Measurements from ENCODE around the gene PTPRA.

The PTPRA gene

DNA sequence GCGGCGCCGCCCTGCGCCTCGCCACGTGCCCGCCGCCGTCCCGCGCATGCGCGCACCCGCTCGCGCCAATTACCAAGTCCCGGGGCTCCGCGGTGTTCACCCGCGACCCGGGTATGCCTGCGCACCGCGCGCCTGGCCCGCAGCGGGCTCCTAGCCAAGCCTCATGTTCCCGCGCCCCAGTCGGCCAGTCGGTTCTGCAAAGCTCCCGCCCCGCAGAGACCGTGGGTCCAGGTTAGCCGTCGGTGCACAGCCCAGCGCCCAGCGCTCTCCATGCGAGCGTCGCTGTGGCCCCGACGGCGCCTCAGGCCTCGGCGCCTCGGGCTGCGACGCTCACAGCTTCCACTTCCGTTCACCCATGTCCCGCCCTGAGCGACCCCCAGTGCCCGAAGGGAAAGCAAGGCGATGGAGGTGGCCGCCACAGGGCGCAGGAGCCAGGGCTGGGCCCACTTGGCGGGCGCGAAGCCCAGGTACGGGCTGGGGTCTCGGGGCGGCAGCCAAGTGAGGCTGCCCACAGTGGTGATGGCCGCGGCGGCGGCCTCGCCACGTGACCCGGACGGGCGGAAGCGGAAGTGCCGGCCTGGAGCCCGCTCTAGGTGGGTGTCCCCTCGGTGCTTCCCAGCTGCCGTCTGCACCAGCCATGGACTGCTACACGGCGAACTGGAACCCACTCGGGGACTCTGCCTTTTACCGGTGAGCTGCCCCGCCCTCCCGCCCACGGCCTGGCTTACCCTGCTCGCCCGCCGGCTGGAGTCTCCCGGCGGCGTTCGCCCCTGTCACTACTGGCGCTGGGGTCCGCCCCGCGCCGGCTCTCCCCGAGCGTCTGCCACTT is 32.9 kb upstream of the PTPRA start, which contains the start of the genes PCED1A and VPS16:
PCED1A (minus strand) TSS at position 518 of the 829 bp plus-strand sequence. CDS start 743 bp downstream, outside the sequence.
VPS16 (plus strand) TSS at position 608 of the 829 bp plus-strand sequence; CDS start at position 638, 30 bp downstream.
- peak; percentile 99 for ATAC-seq
- TF ChIP-seq TCF4 (CRISPR knock-in tag; IDR thresholded peaks at IDR 0.05; ENCODE audit: borderline replicate concordance): no peak
- no peak for TF ChIP-seq ZNF8 (CRISPR knock-in tag; IDR thresholded peaks at IDR 0.05)
- no peak for TF ChIP-seq GLIS3 (CRISPR knock-in tag; IDR thresholded peaks at IDR 0.05)
- TF ChIP-seq ZNF70 (CRISPR knock-in tag; IDR thresholded peaks at IDR 0.05): no peak
- TF ChIP-seq ZFP3 (CRISPR knock-in tag; IDR thresholded peaks at IDR 0.05): peak; percentile 90
- TF ChIP-seq ESRRG (CRISPR knock-in tag; IDR thresholded peaks at IDR 0.05): no peak
- no peak for TF ChIP-seq ZFP30 (CRISPR knock-in tag; IDR thresholded peaks at IDR 0.05)
- no peak for TF ChIP-seq TOX (CRISPR knock-in tag; IDR thresholded peaks at IDR 0.05; ENCODE audit: borderline replicate concordance)
- TF ChIP-seq CREB5 (CRISPR knock-in tag; IDR thresholded peaks at IDR 0.05; ENCODE audit: low read depth): no peak
- TF ChIP-seq PPARA (CRISPR knock-in tag; IDR thresholded peaks at IDR 0.05; ENCODE audit: borderline replicate concordance): no peak
- TF ChIP-seq CSRNP3 (CRISPR knock-in tag; IDR thresholded peaks at IDR 0.05): no peak
- 0 out of 2 replicates have a peak, but pooled peaks have one; percentile 12 for TF ChIP-seq SNAI2 (CRISPR knock-in tag; IDR thresholded peaks at IDR 0.05)
- no peak for TF ChIP-seq CSDC2 (CRISPR knock-in tag; IDR thresholded peaks at IDR 0.05)
- 0 out of 2 replicates have a peak, but pooled peaks have one; percentile 14 for TF ChIP-seq ARNTL (CRISPR knock-in tag; IDR thresholded peaks at IDR 0.05; ENCODE audit: borderline replicate concordance, low read depth)
- TF ChIP-seq ZNF565 (CRISPR knock-in tag; conservative IDR thresholded peaks at IDR 0.05; ENCODE audit: low read depth): 0 out of 2 replicates have a peak, but pooled peaks have one; percentile 5
- no peak for TF ChIP-seq OSR1 (CRISPR knock-in tag; IDR thresholded peaks at IDR 0.05)
- no peak for TF ChIP-seq ZC3H10 (CRISPR knock-in tag; IDR thresholded peaks at IDR 0.05)

DNA sequence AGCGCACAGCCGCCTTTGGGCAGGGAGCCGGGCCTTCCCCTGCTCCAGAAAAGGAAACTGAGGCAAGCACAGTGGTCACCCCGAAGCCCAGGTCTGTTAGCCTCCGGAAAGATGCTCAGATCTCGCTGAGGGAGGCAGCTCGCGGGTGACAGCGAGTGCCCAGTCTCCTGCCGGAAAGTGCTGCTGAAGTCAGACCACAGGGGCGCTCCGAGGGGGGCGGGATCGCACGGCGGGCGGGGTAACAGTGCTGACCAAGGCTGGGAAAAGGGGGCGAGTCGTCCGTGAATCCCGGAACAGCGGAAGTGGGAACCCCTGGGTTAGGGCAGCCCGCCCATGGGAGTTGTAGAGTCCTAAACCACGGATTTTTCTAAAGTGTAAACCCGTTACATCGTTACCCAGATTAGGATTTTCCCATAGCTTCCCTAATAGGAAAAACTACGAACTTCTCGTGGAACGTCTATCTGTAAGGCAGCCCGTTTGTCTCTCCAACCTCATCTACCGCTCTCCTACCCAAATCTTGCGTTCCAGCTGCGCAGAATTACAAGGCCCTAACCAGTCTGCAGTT is 32.2 kb upstream of the PTPRA start:
- no peak for TF ChIP-seq ESRRG (CRISPR knock-in tag; IDR thresholded peaks at IDR 0.05)
- TF ChIP-seq ZC3H10 (CRISPR knock-in tag; IDR thresholded peaks at IDR 0.05): no peak
- TF ChIP-seq TSHZ2 (CRISPR knock-in tag; IDR thresholded peaks at IDR 0.05): no peak
- no peak for TF ChIP-seq CSDC2 (CRISPR knock-in tag; IDR thresholded peaks at IDR 0.05)
- no peak for TF ChIP-seq ZNF8 (CRISPR knock-in tag; IDR thresholded peaks at IDR 0.05)
- no peak for TF ChIP-seq POU6F1 (CRISPR knock-in tag; IDR thresholded peaks at IDR 0.05; ENCODE audit: borderline replicate concordance, low read depth)
- no peak for TF ChIP-seq ZFP3 (CRISPR knock-in tag; IDR thresholded peaks at IDR 0.05)
- no peak for TF ChIP-seq GLIS3 (CRISPR knock-in tag; IDR thresholded peaks at IDR 0.05)
- TF ChIP-seq TCF4 (CRISPR knock-in tag; IDR thresholded peaks at IDR 0.05; ENCODE audit: borderline replicate concordance): no peak
- no peak for TF ChIP-seq SNAI2 (CRISPR knock-in tag; IDR thresholded peaks at IDR 0.05)
- no peak for TF ChIP-seq CREB5 (CRISPR knock-in tag; IDR thresholded peaks at IDR 0.05; ENCODE audit: low read depth)
- TF ChIP-seq ZNF565 (CRISPR knock-in tag; conservative IDR thresholded peaks at IDR 0.05; ENCODE audit: low read depth): no peak
- TF ChIP-seq, protein P1, sequence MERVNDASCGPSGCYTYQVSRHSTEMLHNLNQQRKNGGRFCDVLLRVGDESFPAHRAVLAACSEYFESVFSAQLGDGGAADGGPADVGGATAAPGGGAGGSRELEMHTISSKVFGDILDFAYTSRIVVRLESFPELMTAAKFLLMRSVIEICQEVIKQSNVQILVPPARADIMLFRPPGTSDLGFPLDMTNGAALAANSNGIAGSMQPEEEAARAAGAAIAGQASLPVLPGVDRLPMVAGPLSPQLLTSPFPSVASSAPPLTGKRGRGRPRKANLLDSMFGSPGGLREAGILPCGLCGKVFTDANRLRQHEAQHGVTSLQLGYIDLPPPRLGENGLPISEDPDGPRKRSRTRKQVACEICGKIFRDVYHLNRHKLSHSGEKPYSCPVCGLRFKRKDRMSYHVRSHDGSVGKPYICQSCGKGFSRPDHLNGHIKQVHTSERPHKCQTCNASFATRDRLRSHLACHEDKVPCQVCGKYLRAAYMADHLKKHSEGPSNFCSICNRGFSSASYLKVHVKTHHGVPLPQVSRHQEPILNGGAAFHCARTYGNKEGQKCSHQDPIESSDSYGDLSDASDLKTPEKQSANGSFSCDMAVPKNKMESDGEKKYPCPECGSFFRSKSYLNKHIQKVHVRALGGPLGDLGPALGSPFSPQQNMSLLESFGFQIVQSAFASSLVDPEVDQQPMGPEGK (CRISPR knock-in tag; IDR thresholded peaks at IDR 0.05; ENCODE audit: borderline replicate concordance): no peak
- TF ChIP-seq BACH2 (CRISPR knock-in tag; IDR thresholded peaks at IDR 0.05; ENCODE audit: borderline replicate concordance): no peak
- TF ChIP-seq ISL1 (CRISPR knock-in tag; IDR thresholded peaks at IDR 0.05): no peak
- no peak for TF ChIP-seq ZFP30 (CRISPR knock-in tag; IDR thresholded peaks at IDR 0.05)
- TF ChIP-seq PPARA (CRISPR knock-in tag; IDR thresholded peaks at IDR 0.05; ENCODE audit: borderline replicate concordance): no peak
- TF ChIP-seq TOX (CRISPR knock-in tag; IDR thresholded peaks at IDR 0.05; ENCODE audit: borderline replicate concordance): no peak
- ATAC-seq: peak; percentile 83

Data from SK-N-SH treated with all-trans-retinoic acid at 6 μM for 48 hours (cell line).